Measurements from ENCODE around the gene STK17A. TPM values are rescaled to one million over a fixed set of nuclear protein-coding genes. Genes with fewer than 3 reads are reported as not detected.
"Not testable (repeated sequence)": the region's sequence is repeated elsewhere in the genome, so short reads cannot be mapped to it uniquely, and the experiment has no call there.

Gene STK17A
- polyA plus RNA-seq, 4 donors: 6.6 to 13.3 (median 11.5) TPM

- DNase-seq (no peak), FAIRE-seq (no peak)
- WGBS, 3 donors: 72 to 84% (median 81%) methylated on average over 4 of the region's 4 CpGs
Observed at GRCh38 chr7:43625980-43626379, 43.1 kb downstream of the STK17A start.

GRCh38 chr7:43626695-43627094 lies 43.8 kb downstream of the STK17A start:
- Histone ChIP-seq H3K9me3 (ENCODE audit: control insufficient read depth in 2 of 2, insufficient read depth in 1 of 2, low read depth in 1 of 2, low read length in 1 of 2) (no peaks in the 10 kb centered on the region), H3K27ac (ENCODE audit: low read depth in 1 of 3, low read length in 2 of 3) (no peak overlapping the region), H3K36me3 (ENCODE audit: control insufficient read depth in 3 of 3, insufficient read depth in 2 of 3, low read depth in 1 of 3, low read length in 3 of 3) (peaks cover 3 to 19% (median 3%) of the 10 kb centered on the region in 3 donors), H3K4me1 (ENCODE audit: control insufficient read depth in 3 of 3, insufficient read depth in 2 of 3, low read depth in 1 of 3, low read length in 2 of 3) (no peaks in the 10 kb centered on the region), H3K27me3 (ENCODE audit: control insufficient read depth in 3 of 3, insufficient read depth in 3 of 3, low read length in 3 of 3) (no peaks in the 10 kb centered on the region), H3K4me3 (ENCODE audit: low read depth in 1 of 3, low read length in 3 of 3) (no peak overlapping the region)
- FAIRE-seq: no peak
- 90 to 93% (median 92%) methylated on average over 2 of the region's 2 CpGs for WGBS, 3 donors
- DNase-seq: no peak

More at GRCh38 chr7:43625980-43626379, 43.1 kb downstream of the STK17A start:
- Histone ChIP-seq H3K27ac (ENCODE audit: low read depth in 1 of 3, low read length in 2 of 3) (no peak overlapping the region), H3K4me1 (ENCODE audit: control insufficient read depth in 3 of 3, insufficient read depth in 2 of 3, low read depth in 1 of 3, low read length in 2 of 3) (no peaks in the 10 kb centered on the region), H3K4me3 (ENCODE audit: low read depth in 1 of 3, low read length in 3 of 3) (no peak overlapping the region), H3K36me3 (ENCODE audit: control insufficient read depth in 3 of 3, insufficient read depth in 2 of 3, low read depth in 1 of 3, low read length in 3 of 3) (peaks cover 3 to 17% (median 5%) of the 10 kb centered on the region in 3 donors), H3K27me3 (ENCODE audit: control insufficient read depth in 3 of 3, insufficient read depth in 3 of 3, low read length in 3 of 3) (no peaks in the 10 kb centered on the region), H3K9me3 (ENCODE audit: control insufficient read depth in 2 of 2, insufficient read depth in 1 of 2, low read depth in 1 of 2, low read length in 1 of 2) (no peaks in the 10 kb centered on the region)

- FAIRE-seq; H3K27me3 ChIP-seq (ENCODE audit: control insufficient read depth in 3 of 3, insufficient read depth in 3 of 3, low read length in 3 of 3); H3K9me3 ChIP-seq (ENCODE audit: control insufficient read depth in 2 of 2, insufficient read depth in 1 of 2, low read depth in 1 of 2, low read length in 1 of 2); H3K27ac ChIP-seq (ENCODE audit: low read depth in 1 of 3, low read length in 2 of 3); H3K4me3 ChIP-seq (ENCODE audit: low read depth in 1 of 3, low read length in 3 of 3); DNase-seq; H3K4me1 ChIP-seq (ENCODE audit: control insufficient read depth in 3 of 3, insufficient read depth in 2 of 3, low read depth in 1 of 3, low read length in 2 of 3): not testable (repeated sequence)
- H3K36me3 ChIP-seq (ENCODE audit: control insufficient read depth in 3 of 3, insufficient read depth in 2 of 3, low read depth in 1 of 3, low read length in 3 of 3): peaks cover 3 to 17% (median 3%) of the 10 kb centered on the region in 3 donors
- 94 to 96% (median 96%) methylated on average over 3 of the region's 3 CpGs for WGBS, 3 donors
Observed at GRCh38 chr7:43627798-43628197, 44.9 kb downstream of the STK17A start.

DNA sequence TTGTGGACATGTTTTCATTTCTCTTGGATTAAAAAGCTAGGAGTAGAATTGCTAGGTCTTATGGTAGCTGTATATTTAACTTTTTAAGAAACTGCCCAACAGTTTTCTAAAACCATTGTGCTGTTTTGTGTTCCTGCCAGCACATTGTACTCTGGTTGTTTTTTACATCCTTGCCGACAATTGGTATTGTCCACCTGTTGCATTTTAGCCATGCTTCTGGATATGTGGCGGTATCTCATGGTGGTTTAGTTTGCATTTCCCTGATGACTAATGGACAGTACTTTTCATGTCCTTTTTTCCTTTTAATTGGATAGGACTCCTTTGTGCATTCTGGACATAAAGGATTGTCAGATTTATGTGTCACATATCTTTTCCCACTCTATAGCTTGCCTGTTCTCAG lies 45.5 kb downstream of the STK17A start:
- WGBS, 3 donors: 89 to 96% (median 91%) methylated on average over 2 of the region's 2 CpGs
- Histone ChIP-seq H3K9me3 (ENCODE audit: control insufficient read depth in 2 of 2, insufficient read depth in 1 of 2, low read depth in 1 of 2, low read length in 1 of 2) (no peaks in the 10 kb centered on the region), H3K4me3 (ENCODE audit: low read depth in 1 of 3, low read length in 3 of 3) (no peak overlapping the region), H3K27me3 (ENCODE audit: control insufficient read depth in 3 of 3, insufficient read depth in 3 of 3, low read length in 3 of 3) (no peaks in the 10 kb centered on the region), H3K36me3 (ENCODE audit: control insufficient read depth in 3 of 3, insufficient read depth in 2 of 3, low read depth in 1 of 3, low read length in 3 of 3) (peaks cover 3 to 17% (median 3%) of the 10 kb centered on the region in 3 donors), H3K4me1 (ENCODE audit: control insufficient read depth in 3 of 3, insufficient read depth in 2 of 3, low read depth in 1 of 3, low read length in 2 of 3) (no peaks in the 10 kb centered on the region), H3K27ac (ENCODE audit: low read depth in 1 of 3, low read length in 2 of 3) (no peak overlapping the region)
- FAIRE-seq (no peak), DNase-seq (no peak)

DNA sequence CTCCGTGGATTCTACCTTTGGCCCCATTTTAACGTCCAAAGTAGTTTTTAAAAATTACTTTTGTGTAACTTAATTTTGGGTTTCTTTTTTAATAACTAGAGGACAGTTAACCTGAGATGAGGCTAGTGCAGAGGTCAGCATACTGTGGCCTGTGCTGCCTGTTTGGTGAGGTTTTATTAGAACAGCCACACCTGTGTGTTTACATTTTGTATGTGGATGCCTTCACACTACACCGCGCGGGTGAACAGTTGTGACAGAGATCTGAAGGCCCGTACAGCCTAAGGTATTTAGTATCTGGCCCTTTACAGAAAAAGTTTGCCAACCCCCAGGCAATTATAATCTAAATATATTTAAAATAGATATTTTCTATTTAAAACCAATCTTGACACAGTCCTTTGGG lies 46.9 kb downstream of the STK17A start:
- no peak for FAIRE-seq
- H3K9me3 ChIP-seq (ENCODE audit: control insufficient read depth in 2 of 2, insufficient read depth in 1 of 2, low read depth in 1 of 2, low read length in 1 of 2): no peaks in the 10 kb centered on the region
- 80 to 88% (median 81%) methylated on average over 6 of the region's 6 CpGs for WGBS, 3 donors
- no peak for DNase-seq
- H3K4me1 ChIP-seq (ENCODE audit: control insufficient read depth in 3 of 3, insufficient read depth in 2 of 3, low read depth in 1 of 3, low read length in 2 of 3): no peaks in the 10 kb centered on the region
- peaks cover 3 to 14% (median 9%) of the 10 kb centered on the region in 3 donors for H3K36me3 ChIP-seq (ENCODE audit: control insufficient read depth in 3 of 3, insufficient read depth in 2 of 3, low read depth in 1 of 3, low read length in 3 of 3)
- no peak overlapping the region for H3K4me3 ChIP-seq (ENCODE audit: low read depth in 1 of 3, low read length in 3 of 3)
- no peaks in the 10 kb centered on the region for H3K27me3 ChIP-seq (ENCODE audit: control insufficient read depth in 3 of 3, insufficient read depth in 3 of 3, low read length in 3 of 3)
- H3K27ac ChIP-seq (ENCODE audit: low read depth in 1 of 3, low read length in 2 of 3): no peak overlapping the region

- WGBS, 3 donors: 65 to 94% (median 92%) methylated on average over 3 of the region's 3 CpGs
- Histone ChIP-seq H3K4me3 (ENCODE audit: low read depth in 1 of 3, low read length in 3 of 3) (no peak overlapping the region), H3K4me1 (ENCODE audit: control insufficient read depth in 3 of 3, insufficient read depth in 2 of 3, low read depth in 1 of 3, low read length in 2 of 3) (no peaks in the 10 kb centered on the region), H3K9me3 (ENCODE audit: control insufficient read depth in 2 of 2, insufficient read depth in 1 of 2, low read depth in 1 of 2, low read length in 1 of 2) (no peaks in the 10 kb centered on the region), H3K27ac (ENCODE audit: low read depth in 1 of 3, low read length in 2 of 3) (no peak overlapping the region), H3K27me3 (ENCODE audit: control insufficient read depth in 3 of 3, insufficient read depth in 3 of 3, low read length in 3 of 3) (no peaks in the 10 kb centered on the region), H3K36me3 (ENCODE audit: control insufficient read depth in 3 of 3, insufficient read depth in 2 of 3, low read depth in 1 of 3, low read length in 3 of 3) (peaks cover 5 to 13% (median 12%) of the 10 kb centered on the region in 3 donors)
- DNase-seq (no peak), FAIRE-seq (no peak)
Observed at GRCh38 chr7:43630482-43630881, 47.6 kb downstream of the STK17A start.

DNA sequence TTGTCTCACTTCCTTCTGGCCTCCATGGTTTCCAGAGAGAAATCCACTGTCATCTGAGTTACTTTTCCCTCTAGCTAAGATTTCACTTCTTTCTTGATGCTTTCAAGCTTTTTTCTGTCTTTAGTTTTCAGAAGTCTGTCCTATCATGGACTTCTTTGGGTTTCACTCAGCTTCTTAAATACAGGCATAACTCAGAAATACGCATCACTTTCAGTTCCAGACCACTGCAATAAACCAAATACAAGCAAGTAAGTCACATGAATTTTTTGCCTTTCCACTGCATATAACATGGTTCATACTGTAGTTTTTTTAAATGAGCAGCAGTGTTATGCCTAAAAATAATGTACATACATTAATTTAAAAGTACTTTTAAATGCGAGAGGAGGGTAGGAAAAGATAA lies 48.7 kb downstream of the STK17A start:
- WGBS, 3 donors: 83 to 95% (median 93%) methylated on average over 2 of the region's 2 CpGs
- no peak for DNase-seq
- Histone ChIP-seq H3K4me3 (ENCODE audit: low read depth in 1 of 3, low read length in 3 of 3) (no peak overlapping the region), H3K9me3 (ENCODE audit: control insufficient read depth in 2 of 2, insufficient read depth in 1 of 2, low read depth in 1 of 2, low read length in 1 of 2) (no peaks in the 10 kb centered on the region), H3K27ac (ENCODE audit: low read depth in 1 of 3, low read length in 2 of 3) (no peak overlapping the region), H3K36me3 (ENCODE audit: control insufficient read depth in 3 of 3, insufficient read depth in 2 of 3, low read depth in 1 of 3, low read length in 3 of 3) (peaks cover 4 to 16% (median 10%) of the 10 kb centered on the region in 3 donors), H3K27me3 (ENCODE audit: control insufficient read depth in 3 of 3, insufficient read depth in 3 of 3, low read length in 3 of 3) (no peaks in the 10 kb centered on the region), H3K4me1 (ENCODE audit: control insufficient read depth in 3 of 3, insufficient read depth in 2 of 3, low read depth in 1 of 3, low read length in 2 of 3) (no peaks in the 10 kb centered on the region)
- no peak for FAIRE-seq

- Histone ChIP-seq H3K4me3 (ENCODE audit: low read depth in 1 of 3, low read length in 3 of 3) (no peak overlapping the region), H3K27ac (ENCODE audit: low read depth in 1 of 3, low read length in 2 of 3) (peak overlapping the region in 1 of 3 donors; percentile 27), H3K9me3 (ENCODE audit: control insufficient read depth in 2 of 2, insufficient read depth in 1 of 2, low read depth in 1 of 2, low read length in 1 of 2) (no peaks in the 10 kb centered on the region), H3K36me3 (ENCODE audit: control insufficient read depth in 3 of 3, insufficient read depth in 2 of 3, low read depth in 1 of 3, low read length in 3 of 3) (peaks cover 6 to 21% (median 9%) of the 10 kb centered on the region in 3 donors), H3K27me3 (ENCODE audit: control insufficient read depth in 3 of 3, insufficient read depth in 3 of 3, low read length in 3 of 3) (no peaks in the 10 kb centered on the region), H3K4me1 (ENCODE audit: control insufficient read depth in 3 of 3, insufficient read depth in 2 of 3, low read depth in 1 of 3, low read length in 2 of 3) (peaks cover 0 to 3% (median 0%) of the 10 kb centered on the region in 3 donors)
- DNase-seq (no peak), FAIRE-seq (no peak)
- 87 to 90% (median 89%) methylated on average over 4 of the region's 4 CpGs for WGBS, 3 donors
Observed at GRCh38 chr7:43632746-43633145, 49.8 kb downstream of the STK17A start.

DNA sequence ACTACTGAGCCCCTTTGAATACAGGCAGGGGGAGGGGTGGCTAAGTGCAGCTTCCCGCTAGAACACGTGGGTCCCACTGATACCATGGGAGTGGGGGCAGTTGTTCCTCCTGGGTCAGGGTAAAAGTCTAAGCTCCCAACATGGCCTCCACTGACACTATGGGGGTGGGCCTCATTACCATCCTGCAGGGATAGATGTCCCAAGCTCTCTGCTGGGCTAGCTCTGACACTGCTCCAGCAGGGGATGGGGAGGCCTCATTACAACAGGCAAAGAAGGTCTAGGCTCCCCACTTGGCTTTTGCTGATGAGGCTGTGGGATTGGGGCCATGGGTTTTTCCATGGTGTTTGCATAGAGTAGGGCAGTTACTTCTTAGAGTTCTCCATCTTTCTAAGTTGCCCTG lies 51.5 kb downstream of the STK17A start:
- peaks cover 6 to 25% (median 7%) of the 10 kb centered on the region in 3 donors for H3K36me3 ChIP-seq (ENCODE audit: control insufficient read depth in 3 of 3, insufficient read depth in 2 of 3, low read depth in 1 of 3, low read length in 3 of 3)
- no peaks in the 10 kb centered on the region for H3K27me3 ChIP-seq (ENCODE audit: control insufficient read depth in 3 of 3, insufficient read depth in 3 of 3, low read length in 3 of 3)
- H3K4me1 ChIP-seq (ENCODE audit: control insufficient read depth in 3 of 3, insufficient read depth in 2 of 3, low read depth in 1 of 3, low read length in 2 of 3): peaks cover under 1 to 5% (median 2%) of the 10 kb centered on the region in 3 donors
- no peak for FAIRE-seq
- 94 to 100% (median 95%) methylated on average over 2 of the region's 2 CpGs for WGBS, 3 donors
- no peak overlapping the region for H3K4me3 ChIP-seq (ENCODE audit: low read depth in 1 of 3, low read length in 3 of 3)
- H3K9me3 ChIP-seq (ENCODE audit: control insufficient read depth in 2 of 2, insufficient read depth in 1 of 2, low read depth in 1 of 2, low read length in 1 of 2): no peaks in the 10 kb centered on the region
- no peak for DNase-seq
- no peak overlapping the region for H3K27ac ChIP-seq (ENCODE audit: low read depth in 1 of 3, low read length in 2 of 3)
